Skin epidermis (tissue), 12 donors: ENCODE measurements around the gene TEAD2.
A peak's percentile ranks its signal among the peaks of the same experiment; 100 is the strongest.

ENCODE experiments used
- H3K27ac ChIP-seq, 21 experiments: fragments of 200-600 bp; sonication (generic) in 11 of 21; one replicate each; pipeline ENCODE4 v1.5.0; 2020; ENCODE audit warnings: mild to moderate bottlenecking in 3 of 21, inconsistent platforms in 2 of 21, moderate library complexity in 2 of 21
- H3K4me3 ChIP-seq, 7 experiments: fragments of 200-600 bp; sonication (generic) in 2 of 7; one replicate each; pipeline ENCODE4 v1.5.0; 2020; ENCODE audit warnings: inconsistent platforms in 2 of 7, mild to moderate bottlenecking in 2 of 7, moderate library complexity in 1 of 7

TEAD2 gene

GRCh38 chr19:49355909-49356353 is 6.3 kb downstream of the TEAD2 start:
- Histone ChIP-seq H3K27ac (peak overlapping the region in 5 of 21 experiments; percentile 8 to 43 (median 37)), H3K4me3 (no peak overlapping the region)

- Histone ChIP-seq H3K27ac (no peak overlapping the region), H3K4me3 (no peak overlapping the region)
These were observed 12.6 kb downstream of the TEAD2 start for GRCh38 chr19:49349567-49349966.

GRCh38 chr19:49348305-49349189 is 13.7 kb downstream of the TEAD2 start:
- Histone ChIP-seq H3K27ac (no peak overlapping the region), H3K4me3 (no peak overlapping the region)

- Histone ChIP-seq H3K4me3 (no peak overlapping the region), H3K27ac (no peak overlapping the region)
These were observed 14.4 kb downstream of the TEAD2 start for GRCh38 chr19:49347835-49348234.

- Histone ChIP-seq H3K27ac (no peak overlapping the region), H3K4me3 (no peak overlapping the region)
These were observed 15.0 kb downstream of the TEAD2 start for GRCh38 chr19:49347191-49347590.

GRCh38 chr19:49344505-49345423 is 17.5 kb downstream of the TEAD2 start:
- peak overlapping the region in 1 of 21 experiments; percentile 33 for H3K27ac ChIP-seq

GRCh38 chr19:49343123-49343522 is 19.1 kb downstream of the TEAD2 start:
- H3K4me3 ChIP-seq, result no peak overlapping the region
- H3K27ac ChIP-seq, result no peak overlapping the region

More at GRCh38 chr19:49344505-49345423, 17.5 kb downstream of the TEAD2 start:
- no peak overlapping the region for H3K4me3 ChIP-seq

GRCh38 chr19:49342291-49342721 is 19.9 kb downstream of the TEAD2 start:
- Histone ChIP-seq H3K27ac (no peak overlapping the region), H3K4me3 (no peak overlapping the region)

- peak overlapping the region in 7 of 21 experiments; percentile 36 to 81 (median 63) for H3K27ac ChIP-seq
- H3K4me3 ChIP-seq, result no peak overlapping the region
These were observed 21.1 kb downstream of the TEAD2 start for GRCh38 chr19:49340865-49341718.

- Histone ChIP-seq H3K27ac (peak overlapping the region in 15 of 21 experiments; percentile 16 to 81 (median 63)), H3K4me3 (peak overlapping the region in 5 of 7 experiments; percentile 13 to 39 (median 30))
These were observed 21.9 kb downstream of the TEAD2 start for GRCh38 chr19:49340069-49340864.

GRCh38 chr19:49339301-49340068 is 22.7 kb downstream of the TEAD2 start:
- H3K4me3 ChIP-seq, result peak overlapping the region in 6 of 7 experiments; percentile 13 to 39 (median 24)

GRCh38 chr19:49338691-49339300 is 23.4 kb downstream of the TEAD2 start:
- H3K27ac ChIP-seq, result peak overlapping the region in 7 of 21 experiments; percentile 28 to 81 (median 70)
- H3K4me3 ChIP-seq, result peak overlapping the region in 6 of 7 experiments; percentile 13 to 39 (median 24)

More at GRCh38 chr19:49339301-49340068, 22.7 kb downstream of the TEAD2 start:
- H3K27ac ChIP-seq, result peak overlapping the region in 17 of 21 experiments; percentile 16 to 81 (median 59)

- Histone ChIP-seq H3K4me3 (peak overlapping the region in 1 of 7 experiments; percentile 39), H3K27ac (peak overlapping the region in 1 of 21 experiments; percentile 70)
These were observed 24.1 kb downstream of the TEAD2 start for GRCh38 chr19:49338023-49338677.

GRCh38 chr19:49337267-49338022 is 24.8 kb downstream of the TEAD2 start:
- Histone ChIP-seq H3K27ac (peak overlapping the region in 2 of 21 experiments; percentile 82 to 88), H3K4me3 (no peak overlapping the region)

- peak overlapping the region in 5 of 21 experiments; percentile 17 to 95 (median 88) for H3K27ac ChIP-seq
- peak overlapping the region in 1 of 7 experiments; percentile 37 for H3K4me3 ChIP-seq
These were observed 25.5 kb downstream of the TEAD2 start for GRCh38 chr19:49336482-49337266.
